ENCODE data around the gene SERPINA5.

DNA sequence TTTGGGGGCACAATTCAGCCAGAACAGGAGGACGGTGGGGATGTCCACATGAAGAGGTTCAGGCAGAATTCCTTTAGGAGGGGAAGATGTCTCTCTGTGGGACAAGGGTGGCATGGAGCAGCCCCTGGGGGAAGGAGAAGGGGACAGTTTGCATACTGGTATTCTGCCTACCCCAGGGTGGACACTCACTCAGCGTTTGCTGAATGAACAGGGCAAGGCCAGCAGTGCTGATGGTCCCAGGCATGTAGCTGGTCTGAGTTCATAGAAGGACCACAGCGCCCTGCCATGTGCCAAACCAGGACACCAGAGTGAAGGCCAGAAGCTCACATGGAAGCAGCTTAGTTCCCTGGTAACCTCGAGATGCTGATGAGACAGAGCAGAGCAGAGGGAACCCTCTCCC, 5.4 kb downstream of the SERPINA5 start:
- TF ChIP-seq POLR2AphosphoS5 (IDR thresholded peaks at IDR 0.05) (no peak), EP300 (conservative IDR thresholded peaks at IDR 0.05; ENCODE audit: poor library complexity, severe bottlenecking) (no peak), EZH2 (IDR thresholded peaks at IDR 0.05; ENCODE audit: borderline replicate concordance, insufficient read depth, low read length, poor library complexity, severe bottlenecking) (no peak), SMC3 (conservative IDR thresholded peaks at IDR 0.05; ENCODE audit: poor library complexity) (no peak), TAF1 (IDR thresholded peaks at IDR 0.05; ENCODE audit: low read depth) (no peak), MXI1 (conservative IDR thresholded peaks at IDR 0.05; ENCODE audit: poor library complexity, severe bottlenecking) (no peak), RAD21 (conservative IDR thresholded peaks at IDR 0.05) (no peak)
- TF ChIP-seq, protein P1, sequence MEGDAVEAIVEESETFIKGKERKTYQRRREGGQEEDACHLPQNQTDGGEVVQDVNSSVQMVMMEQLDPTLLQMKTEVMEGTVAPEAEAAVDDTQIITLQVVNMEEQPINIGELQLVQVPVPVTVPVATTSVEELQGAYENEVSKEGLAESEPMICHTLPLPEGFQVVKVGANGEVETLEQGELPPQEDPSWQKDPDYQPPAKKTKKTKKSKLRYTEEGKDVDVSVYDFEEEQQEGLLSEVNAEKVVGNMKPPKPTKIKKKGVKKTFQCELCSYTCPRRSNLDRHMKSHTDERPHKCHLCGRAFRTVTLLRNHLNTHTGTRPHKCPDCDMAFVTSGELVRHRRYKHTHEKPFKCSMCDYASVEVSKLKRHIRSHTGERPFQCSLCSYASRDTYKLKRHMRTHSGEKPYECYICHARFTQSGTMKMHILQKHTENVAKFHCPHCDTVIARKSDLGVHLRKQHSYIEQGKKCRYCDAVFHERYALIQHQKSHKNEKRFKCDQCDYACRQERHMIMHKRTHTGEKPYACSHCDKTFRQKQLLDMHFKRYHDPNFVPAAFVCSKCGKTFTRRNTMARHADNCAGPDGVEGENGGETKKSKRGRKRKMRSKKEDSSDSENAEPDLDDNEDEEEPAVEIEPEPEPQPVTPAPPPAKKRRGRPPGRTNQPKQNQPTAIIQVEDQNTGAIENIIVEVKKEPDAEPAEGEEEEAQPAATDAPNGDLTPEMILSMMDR (IDR thresholded peaks at IDR 0.05; ENCODE audit: poor library complexity, severe bottlenecking) = no peak
- TF ChIP-seq, protein P2, sequence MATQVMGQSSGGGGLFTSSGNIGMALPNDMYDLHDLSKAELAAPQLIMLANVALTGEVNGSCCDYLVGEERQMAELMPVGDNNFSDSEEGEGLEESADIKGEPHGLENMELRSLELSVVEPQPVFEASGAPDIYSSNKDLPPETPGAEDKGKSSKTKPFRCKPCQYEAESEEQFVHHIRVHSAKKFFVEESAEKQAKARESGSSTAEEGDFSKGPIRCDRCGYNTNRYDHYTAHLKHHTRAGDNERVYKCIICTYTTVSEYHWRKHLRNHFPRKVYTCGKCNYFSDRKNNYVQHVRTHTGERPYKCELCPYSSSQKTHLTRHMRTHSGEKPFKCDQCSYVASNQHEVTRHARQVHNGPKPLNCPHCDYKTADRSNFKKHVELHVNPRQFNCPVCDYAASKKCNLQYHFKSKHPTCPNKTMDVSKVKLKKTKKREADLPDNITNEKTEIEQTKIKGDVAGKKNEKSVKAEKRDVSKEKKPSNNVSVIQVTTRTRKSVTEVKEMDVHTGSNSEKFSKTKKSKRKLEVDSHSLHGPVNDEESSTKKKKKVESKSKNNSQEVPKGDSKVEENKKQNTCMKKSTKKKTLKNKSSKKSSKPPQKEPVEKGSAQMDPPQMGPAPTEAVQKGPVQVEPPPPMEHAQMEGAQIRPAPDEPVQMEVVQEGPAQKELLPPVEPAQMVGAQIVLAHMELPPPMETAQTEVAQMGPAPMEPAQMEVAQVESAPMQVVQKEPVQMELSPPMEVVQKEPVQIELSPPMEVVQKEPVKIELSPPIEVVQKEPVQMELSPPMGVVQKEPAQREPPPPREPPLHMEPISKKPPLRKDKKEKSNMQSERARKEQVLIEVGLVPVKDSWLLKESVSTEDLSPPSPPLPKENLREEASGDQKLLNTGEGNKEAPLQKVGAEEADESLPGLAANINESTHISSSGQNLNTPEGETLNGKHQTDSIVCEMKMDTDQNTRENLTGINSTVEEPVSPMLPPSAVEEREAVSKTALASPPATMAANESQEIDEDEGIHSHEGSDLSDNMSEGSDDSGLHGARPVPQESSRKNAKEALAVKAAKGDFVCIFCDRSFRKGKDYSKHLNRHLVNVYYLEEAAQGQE (IDR thresholded peaks at IDR 0.05; ENCODE audit: borderline replicate concordance) = no peak
